Stimulated activated CD4-positive, alpha-beta T cell treated with anti-CD3 and anti-CD28 coated beads, TNF-alpha, amount 100 ng/mL, for 48 hours (primary cell): Measurements from ENCODE around the gene ZSCAN12.
A peak's percentile ranks its signal among the peaks of the same experiment; 100 is the strongest.
"Not testable (repeated sequence)": the region's sequence is repeated elsewhere in the genome, so short reads cannot be mapped to it uniquely, and the experiment has no call there.

Experiments
- DNase-seq, 3 donors: peaks; one replicate each; pipeline ENCODE4 v3.0.0-alpha.2; 2020; ENCODE audit warnings: low read depth in 3 of 3

Gene ZSCAN12

DNA sequence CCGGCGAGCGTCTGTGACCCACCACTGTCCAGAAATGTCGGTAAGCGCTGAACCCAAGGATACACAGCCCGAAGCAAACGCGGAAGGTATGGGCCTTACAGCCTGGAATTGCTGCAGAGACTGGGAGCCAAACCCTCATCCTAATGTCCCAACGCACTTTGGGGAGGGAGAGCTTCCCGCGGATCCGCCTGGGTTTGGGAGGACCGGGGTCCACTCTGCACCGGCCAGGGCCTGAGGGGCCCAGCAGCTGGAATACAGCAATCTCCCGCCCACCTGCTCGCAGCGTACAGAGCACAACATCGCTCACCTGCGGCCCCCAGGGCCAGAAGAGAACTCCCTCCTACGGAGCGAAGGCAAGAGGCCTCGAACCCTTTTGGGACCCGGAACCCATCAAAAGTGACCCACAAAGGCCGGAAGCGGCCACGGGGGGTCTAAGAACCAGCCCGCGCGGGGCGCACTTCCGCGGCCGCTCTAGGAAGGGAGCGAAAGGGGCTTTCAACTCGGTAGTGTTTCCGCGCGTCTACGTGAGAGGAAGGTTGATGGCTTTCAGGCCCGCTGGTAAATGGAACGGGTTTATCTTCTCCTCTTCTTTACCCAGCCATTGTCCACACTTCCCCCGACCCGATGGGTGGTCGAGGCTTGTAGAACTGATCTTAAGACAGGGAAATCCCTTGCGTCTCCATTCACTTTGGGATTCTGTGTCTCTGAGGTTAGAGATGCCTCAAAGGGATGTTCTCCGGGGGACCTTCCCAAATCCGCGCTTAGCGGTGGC is at the start of gene ZSCAN12:
TSS of gene ZSCAN12 (minus strand) at position 398 of the 772 bp plus-strand sequence. CDS start 1,342 bp downstream, outside the sequence.
- peak; percentile 63 to 81 (median 80) for DNase-seq

DNA sequence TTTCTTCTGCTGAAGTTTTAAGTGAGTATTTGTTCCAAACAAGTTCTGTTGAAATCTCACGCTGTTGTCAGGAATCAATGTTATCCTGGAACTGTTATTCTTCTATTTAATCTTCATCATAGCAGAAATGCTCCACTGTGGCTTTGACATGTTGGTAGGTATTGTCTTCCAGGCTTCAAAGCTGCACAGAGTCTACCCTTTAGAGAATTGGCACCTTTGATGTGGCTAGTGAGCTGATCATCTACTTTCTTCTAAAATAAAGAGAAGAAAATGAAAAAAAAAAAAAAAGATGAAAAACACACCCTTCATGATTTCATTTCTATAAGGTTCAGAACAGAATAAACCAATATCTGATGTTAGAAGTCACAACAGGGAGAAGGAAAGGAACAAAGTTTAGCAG is 49.5 kb upstream of the ZSCAN12 start:
- no peak for DNase-seq

DNA sequence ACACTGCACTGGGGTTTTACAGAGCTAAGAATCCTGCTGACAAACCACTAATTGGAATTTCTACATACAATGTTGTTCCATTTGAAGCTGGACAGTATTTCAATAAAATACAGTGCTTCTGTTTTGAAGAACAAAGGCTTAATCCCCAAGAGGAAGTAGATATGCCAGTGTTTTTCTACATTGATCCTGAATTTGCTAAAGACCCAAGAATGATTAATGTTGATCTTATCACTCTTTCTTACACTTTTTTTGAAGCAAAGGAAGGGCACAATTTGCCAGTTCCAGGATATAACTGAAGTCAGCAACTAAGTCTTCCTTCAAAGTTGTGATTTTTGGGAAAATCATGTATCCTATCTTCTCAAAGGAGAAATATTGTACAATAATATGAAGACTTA is 48.0 kb upstream of the ZSCAN12 start:
- DNase-seq, result not testable (repeated sequence)

DNA sequence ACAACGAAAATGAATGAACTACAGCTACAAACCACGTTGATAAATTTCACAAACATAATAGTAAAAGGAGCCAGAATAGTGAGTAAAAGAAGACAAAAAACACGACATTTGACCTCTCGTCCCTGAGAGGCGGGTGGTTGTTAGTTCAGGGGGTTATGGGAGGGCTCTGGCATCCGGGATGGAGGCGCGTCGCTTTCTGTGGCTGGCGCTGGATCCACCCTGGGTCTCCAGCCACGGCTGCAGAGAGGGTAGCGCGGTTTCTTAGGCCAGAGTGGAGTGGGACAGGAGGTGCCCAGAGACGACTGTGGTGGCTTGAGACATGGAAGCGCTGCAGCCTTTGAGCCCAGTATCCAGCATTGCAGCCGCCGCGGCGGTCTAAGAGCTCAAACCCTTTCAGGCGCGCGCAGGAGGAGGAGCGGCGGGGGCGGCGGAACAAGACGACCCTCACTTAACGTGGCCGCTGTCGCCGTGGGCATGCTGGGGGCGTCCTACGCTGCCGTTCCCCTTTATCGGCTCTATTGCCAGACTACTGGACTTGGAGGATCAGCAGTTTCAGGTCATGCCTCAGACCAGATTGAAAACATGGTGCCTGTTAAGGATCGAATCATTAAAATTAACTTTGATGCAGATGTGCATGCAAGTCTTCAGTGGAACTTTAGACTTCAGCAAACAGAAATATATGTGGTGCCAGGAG is 47.4 kb upstream of the ZSCAN12 start:
- DNase-seq, result no peak

DNA sequence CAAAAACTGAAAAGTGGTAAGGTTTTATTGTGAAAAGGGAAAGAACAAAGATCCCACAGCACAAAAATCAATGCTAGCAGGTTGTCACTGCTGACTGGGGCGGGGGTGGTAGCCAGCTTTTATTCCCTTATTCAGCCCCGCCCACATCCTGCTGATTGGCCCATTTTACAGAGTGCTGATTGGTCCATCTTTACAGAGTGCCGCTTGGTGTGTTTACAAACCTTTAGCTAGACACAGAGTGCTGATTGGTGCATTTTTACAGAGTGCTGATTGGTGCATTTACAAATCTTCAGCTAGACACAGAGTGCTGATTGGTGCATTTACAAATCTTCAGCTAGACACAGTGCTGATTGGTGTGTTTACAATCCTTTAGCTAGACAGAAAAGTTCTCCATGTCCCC is 45.2 kb upstream of the ZSCAN12 start:
- DNase-seq, result not testable (repeated sequence)

DNA sequence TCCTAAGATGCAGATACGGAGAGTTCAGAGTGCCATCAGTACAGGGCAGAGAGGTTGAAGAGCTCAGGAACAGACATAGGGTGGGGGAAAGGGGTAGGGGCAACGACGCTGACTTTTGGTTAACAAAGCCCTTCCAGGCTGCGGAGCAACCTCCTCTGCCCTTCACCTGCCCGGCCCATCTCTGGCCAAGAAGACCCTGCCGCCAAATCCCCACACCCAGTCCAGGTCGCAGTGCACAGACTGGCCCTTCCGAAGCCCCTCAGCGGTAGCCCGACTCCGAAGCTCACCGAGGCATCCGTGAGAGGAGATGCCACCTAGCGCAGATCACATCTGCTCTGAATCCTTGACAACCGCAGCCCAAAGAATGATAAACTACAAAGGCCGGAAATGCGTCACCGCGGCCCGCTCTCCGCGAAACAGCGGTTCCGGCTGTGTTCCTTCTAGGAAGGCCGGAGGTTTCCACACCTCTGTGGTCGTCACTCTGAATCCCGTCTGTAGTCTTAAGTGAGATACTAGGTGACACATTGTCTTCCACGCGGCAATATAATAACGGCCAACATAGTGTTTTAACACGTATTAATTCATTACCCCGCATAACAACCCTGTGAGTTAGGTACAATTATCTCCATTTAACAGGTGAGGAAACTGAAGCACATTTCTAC is 43.7 kb upstream of the ZSCAN12 start, which contains the start of gene ZSCAN23:
TSS of gene ZSCAN23 (minus strand) at position 380 of the 662 bp plus-strand sequence. CDS start 7,225 bp downstream, outside the sequence.
- DNase-seq, result peak; percentile 67 to 81 (median 73)

DNA sequence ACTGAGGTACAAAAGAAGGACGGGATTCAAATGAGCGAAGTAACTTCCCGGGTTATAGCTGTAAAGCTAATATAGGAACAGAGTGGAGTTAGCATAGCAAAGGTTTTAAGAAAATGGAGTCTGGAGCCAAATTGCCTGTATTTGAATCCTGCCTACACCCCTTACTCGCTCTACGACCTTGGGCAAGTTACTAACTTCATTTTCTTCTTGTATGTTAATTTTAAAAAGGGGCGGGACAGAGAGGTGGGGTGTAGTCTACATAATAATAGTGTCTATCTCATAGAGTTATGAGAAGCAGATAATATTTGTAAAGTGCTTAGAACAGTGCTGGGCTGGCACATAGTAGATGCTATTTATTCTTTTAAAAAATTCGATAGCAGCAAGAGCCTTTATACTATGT is 43.0 kb upstream of the ZSCAN12 start:
- no peak for DNase-seq

DNA sequence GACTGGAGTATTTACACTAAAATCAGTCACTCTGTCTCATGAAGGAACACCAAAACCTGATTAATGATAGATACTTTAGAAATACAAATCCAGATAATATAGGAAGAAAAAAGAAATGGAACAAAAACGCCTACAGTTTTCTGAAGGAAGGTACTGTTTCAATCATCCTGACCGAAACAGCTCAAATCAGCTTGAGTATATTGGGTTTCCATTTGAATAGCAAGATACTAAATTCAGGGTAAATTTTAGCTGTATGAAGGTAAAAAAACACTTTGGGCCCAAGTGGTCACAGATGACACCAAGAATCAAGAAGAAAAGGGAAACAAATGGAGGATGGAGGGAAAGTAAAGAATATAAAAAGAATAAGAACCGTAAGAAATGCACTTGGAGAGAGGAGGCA is 36.9 kb upstream of the ZSCAN12 start:
- DNase-seq, result no peak

DNA sequence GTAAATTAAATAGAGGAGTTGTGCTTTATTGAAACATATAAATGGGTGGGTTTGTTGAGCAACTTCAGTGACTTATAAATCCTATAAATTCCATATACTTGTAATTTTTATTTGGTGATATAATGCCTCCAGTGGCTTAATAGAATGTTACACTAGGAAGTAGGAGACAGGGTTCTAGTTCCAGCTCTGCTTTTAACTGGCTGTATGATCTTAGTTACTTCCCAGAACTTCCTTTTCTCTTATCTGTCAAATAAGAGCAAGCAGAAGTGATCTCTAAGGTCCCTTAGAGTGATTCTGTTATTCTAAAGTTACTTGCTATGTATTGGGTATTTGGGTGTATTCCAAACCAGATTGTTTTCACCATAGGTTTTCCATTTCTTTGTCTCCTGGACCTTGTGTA is 33.6 kb upstream of the ZSCAN12 start:
- DNase-seq, result no peak

DNA sequence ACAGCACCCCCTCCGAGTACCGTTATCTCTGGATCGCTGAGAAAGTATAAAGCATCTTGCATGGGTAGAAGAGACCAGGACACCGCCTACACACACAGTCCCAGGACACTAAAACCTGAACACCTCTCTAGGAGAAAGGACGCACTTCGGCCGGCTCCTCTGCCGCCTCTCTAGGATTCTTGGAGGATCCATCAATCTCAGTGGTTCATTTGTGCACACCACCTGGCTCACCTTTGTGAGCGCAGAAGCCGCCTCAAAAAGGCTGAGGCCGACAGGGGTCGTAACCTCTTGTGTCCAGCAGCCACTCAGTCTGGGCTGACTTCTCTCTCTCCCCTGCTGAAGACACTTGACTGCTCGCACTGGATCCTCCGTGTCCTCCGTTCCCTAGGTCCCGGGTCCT is 30.2 kb upstream of the ZSCAN12 start:
- no peak for DNase-seq

DNA sequence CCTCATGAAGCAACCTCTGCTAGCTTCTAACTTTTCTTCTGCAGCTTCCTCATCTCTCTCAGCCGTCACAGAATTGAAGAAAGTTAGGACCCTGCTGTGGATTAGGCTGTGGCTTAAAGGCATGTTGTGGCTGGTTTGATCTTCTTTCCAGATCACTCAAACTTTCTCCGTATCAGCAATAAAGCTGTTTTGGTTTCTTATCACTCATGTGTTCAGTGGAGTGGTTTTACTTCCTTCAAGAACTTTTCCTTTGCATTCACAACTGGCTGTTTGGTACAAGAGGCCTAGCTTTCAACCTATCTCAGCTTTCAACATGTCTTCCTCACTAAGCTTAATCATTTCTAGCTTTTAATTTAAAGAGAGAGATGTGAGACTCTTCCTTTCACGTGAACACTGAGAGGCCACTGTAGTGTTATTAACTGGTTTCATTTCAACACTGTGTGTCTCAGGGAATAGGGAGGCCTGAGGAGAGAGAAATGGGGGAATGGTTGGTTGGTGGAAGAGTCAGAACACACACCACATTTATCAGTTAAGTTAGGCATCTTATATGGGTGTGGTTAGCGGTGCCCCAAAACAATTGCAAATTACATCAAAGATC is 26.5 kb upstream of the ZSCAN12 start:
- no peak for DNase-seq

DNA sequence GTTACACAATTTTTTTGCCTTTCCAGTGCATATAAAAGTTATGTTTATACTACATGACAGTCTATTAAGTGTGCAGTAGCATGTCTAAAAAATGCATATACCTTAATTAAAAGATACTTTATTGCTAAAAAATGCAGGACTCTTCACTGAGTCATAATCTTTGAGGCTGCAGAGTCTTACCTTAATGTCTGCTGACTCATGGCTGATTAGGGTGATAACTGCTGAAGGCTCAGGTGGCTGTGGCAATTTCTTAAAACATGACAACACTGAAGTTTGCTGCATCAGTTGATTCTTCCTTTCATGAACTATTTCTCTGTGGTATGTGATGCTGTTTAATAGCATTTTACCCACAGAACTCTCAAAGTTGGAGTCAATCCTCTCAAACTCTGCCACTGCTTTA is 24.6 kb upstream of the ZSCAN12 start:
- no peak for DNase-seq

DNA sequence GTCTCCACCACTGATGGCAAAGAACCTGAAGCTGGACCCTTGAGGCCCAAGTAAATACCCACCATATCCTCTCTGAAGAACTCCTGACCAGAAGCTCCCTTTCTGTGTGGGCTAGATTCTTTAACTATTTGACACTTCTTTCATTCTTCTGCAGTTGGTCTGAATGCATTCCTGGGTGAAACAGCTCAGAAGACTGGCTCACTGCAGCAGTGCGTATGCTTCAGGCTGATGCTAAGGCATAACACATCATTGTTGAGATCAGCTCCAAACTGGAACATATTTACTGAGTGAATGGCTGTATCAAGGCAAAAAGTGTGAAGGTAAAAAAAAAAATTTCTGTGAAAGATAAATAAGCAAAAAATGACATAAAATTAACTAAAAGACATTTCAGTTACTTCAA is 24.0 kb upstream of the ZSCAN12 start:
- DNase-seq, result no peak

DNA sequence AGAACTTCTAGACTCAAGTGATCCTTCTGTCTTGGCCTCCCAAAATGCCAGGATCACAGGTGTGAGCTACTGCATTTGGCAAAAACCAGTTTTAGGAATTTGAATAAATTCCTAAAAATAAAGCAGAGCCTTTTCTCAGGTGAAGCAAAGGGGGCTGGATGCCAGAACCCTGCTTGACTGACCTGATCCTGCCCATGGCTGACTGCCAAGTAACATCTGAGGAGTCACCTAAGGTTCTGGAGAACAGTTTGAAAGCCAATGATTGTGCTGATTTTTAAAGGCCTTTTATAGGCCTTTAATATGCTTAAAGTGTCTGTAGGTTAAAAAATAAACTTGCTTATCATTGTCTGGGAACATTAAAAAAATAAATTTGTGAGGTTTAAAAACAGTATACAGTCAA is 14.1 kb upstream of the ZSCAN12 start:
- no peak for DNase-seq

DNA sequence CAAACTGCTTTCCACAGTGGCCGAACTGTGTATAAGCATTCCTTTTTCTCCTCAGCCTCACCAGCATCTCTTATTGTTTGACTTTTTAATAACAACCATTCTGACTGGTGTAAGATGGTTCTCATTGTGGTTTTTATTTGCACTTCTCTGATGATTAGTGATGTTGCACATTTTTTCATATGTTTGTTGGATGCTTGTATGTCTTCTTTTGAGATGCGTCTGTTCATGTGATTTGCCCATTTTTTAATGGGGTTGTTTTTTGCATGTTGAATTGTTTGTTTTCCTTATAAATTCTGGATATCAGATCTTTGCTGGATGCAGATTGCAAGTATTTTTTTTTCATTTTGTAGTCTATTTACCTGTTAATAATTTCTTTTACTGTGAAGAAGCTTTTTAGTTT is 11.2 kb upstream of the ZSCAN12 start:
- no peak for DNase-seq

DNA sequence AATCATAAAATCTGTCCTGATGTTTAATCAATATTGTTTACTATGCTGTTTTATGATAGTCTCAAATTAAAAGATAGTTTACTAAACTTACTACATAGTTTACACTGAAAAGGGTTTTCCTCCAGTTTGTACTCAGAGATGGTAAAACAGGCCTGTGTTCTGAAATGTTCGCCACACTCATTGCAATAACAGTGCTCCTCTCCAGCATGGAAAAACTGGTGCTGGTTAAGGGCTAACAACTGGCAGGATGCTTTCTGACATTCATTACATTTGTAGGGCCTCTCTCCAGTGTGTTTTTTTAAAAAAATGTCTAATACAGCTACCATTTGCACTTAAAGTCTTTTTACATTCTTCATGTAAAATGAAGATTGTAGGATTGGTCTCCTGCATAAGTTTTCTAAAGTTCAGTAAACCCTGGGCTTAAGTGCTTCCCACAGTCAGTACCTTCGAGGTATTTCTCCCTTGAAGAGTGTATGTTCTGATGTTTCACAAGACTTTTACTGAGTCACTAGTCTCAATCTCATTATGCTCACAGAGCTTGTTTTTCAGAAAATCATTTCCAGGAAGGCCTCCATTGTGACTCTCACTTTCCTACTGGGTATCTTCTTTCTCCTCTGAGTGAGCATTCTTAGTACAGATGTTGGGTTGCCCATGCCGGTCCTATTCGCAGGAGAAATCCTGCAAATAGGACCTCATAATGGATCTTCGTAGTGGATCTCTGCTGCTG is 8.7 kb upstream of the ZSCAN12 start:
- DNase-seq, result no peak

DNA sequence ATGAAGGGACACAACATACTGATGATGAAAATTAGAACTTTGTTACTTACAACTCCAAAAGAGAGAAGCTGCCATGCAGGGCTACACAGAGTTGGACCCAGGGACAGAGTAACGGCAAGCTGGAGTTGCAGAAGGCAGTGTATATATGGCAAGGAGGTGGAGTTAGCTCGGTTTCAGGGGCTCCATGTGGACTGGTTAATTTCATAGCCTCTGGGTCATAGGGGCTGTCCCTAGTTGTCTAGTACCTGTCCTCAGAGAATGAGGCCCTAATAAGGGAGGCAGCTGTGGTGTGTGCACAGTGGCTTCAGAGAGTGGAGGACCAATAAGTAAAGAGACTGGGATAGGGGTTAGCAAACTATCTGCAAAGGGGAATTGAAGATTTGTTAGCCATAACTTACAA is 7.9 kb upstream of the ZSCAN12 start:
- no peak for DNase-seq

DNA sequence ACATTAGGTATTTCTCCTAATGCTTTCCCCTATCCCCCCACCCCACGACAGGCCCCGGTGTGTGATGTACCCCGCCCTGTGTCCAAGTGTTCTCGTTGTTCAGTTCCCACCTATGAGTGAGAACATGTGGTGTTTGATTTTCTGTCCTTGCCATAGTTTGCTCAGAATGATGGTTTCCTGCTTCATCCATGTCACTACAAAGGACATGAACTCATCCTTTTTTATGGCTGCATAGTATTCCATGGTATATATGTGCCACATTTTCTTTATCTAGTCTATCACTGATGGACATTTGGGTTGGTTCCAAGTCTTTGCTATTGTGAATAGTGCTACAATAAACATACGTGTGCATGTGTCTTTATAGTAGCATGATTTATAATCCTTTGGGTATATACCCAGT is 4.4 kb upstream of the ZSCAN12 start:
- DNase-seq, result not testable (repeated sequence)

DNA sequence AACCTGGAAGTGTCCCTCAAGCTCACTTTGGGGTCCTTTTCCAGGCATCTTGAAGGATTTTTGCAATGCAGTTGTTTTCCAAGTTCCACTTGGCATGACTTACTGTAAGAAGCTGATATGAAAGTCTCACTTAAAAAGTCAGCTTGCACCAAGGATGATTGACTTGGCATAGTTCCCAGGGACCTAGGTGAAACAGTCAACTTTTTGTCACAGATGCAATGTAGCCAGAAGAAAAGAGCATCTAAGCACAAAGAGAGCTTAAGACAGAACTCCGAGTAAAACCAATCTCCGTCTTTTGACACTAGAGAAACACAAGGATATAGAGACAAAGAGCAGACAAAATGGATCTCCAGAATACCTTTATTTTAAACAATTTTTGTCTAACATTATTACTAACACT is 2.6 kb upstream of the ZSCAN12 start:
- no peak for DNase-seq

DNA sequence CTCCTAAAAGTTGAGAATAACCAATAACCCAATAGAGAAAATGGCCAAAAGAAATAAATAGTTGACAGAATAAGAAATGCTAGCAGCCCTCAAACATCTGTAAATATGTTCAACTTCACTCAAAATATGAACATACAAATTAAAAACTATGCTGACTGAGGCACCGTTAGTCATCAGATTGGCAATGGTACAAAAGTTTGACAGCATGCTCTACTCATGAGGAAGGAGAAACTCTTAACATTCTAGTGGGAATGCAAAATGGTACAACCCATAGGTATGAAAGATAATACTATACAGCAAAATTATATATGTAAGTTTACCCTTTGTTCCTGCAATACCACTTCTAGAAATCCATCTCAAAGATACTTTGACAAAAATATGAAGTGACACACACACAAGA is 1.6 kb upstream of the ZSCAN12 start:
- DNase-seq, result no peak

DNA sequence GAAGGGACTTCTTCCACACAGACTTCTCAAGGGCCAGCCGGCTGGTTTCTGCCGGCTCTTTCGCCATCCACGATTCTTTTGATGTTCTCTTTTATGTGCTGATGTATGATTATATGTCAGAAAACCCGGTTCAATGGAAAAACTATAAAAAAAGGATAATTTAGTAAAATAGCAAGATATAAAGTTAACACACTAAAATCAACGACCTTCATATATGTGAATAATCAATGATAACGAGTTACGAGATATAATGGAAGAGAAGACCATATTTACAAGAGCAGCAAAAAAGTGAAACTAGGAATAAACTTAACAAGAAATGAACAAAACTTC is 540 bp upstream of the ZSCAN12 start:
- DNase-seq, result no peak

DNA sequence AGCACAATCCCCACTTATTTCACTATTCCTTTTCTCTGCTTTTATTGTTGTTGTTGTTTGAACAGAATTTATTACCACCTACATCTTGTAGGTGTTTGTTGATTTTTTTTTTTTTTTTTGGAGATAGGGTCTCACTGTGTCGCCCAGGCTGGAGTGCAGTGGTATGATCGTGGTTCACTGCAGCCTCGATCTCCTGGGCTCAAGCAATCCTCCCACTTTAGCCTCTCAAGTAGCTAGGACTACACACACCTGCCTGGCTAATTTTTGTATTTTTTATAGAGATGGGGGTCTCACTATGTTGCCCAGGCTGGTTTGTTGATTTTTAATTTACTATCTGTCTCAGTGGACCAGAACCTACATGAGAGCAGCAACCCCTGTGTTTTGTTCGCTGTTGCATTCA is 3.6 kb downstream of the ZSCAN12 start:
- DNase-seq, result no peak
